ENCODE results near the gene MESP1. TPM values are rescaled to one million over a fixed set of nuclear protein-coding genes. Genes with fewer than 3 reads are reported as not detected.
A peak's percentile ranks its signal among the peaks of the same experiment; 100 is the strongest.

The MESP1 gene
- polyA plus RNA-seq, 10 donors, result 0.18 to 1.3 (median 1.1) TPM; not detected in 1

DNA sequence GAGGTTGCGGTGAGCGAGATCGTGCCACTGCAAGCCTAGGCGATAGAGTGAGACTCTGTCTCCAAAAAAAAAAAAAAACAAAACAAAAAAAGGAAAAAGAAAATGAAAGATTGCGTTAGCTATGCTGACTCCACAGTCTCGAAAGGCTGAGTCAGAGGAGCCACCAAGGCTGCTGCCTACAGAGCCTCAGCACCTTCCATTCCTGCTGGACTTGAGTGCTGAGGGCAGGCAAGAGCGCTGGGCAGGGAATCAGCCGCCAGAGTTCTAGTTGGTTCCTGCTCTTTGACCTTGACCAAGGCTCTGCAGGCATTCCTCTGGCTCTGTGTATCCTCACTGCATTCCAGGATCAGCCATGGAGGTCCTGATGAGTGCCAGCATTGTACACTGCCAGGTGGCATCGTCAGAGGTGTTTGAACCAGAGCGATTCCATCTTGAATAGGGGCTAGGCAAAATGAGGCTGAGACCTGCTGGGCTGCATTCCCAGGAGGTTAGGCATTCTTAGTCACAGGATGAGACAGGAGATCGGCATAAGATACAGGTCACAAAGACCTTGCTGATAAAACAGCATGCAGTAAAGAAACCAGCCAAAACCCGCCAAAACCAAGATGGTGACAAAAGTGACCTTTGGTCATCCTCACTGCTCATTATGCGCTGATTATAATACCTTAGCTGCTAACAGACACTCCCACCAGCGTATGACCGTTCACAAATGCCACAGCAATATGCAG, 31.0 kb upstream of the MESP1 start:
- no peak for DNase-seq

- DNase-seq, result no peak
These were observed 30.0 kb upstream of the MESP1 start for GRCh38 chr15:89781055-89781454.

DNA sequence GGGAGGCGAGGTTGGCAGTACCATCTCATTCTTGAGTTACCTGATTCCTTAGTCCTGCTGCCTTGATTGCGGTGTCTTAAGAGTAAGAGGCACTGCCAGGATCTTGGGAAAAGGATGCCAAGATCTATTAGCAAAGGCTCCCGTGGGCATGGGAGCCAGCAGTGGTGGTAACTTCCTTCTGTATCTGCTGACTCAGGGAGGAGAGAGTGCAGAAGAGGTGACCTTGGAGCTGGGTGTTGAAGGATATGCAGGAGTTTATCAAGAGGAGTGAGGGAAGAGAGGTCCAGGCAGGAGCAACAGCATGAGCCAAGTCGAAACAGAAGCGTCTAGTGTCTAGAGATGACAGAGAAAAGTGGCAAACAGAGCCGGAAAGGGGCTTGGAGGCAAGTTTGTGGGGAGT, 29.6 kb upstream of the MESP1 start:
- DNase-seq, result no peak

DNA sequence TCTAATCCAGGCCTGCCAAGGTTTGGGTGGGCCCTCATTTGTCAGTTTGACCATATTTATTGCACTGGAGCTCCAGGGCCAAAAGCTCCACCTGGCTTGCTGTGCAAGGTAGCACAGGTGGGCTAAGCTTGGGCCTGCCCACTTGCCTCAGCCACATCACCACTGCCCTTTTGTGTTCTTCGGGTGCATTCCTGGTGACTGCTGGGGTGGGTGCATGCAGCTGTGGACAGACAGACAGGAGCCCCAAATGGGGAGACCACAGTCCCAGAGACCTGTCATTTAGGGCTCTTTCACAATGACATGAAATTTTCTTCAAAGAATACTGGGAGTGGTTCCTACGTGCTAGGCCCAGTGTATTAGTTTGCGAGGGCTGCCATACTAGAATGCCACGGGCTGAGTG, 27.8 kb upstream of the MESP1 start:
- no peak for DNase-seq

- no peak for DNase-seq
These were observed 26.8 kb upstream of the MESP1 start for GRCh38 chr15:89777782-89778380.

- DNase-seq, result no peak
These were observed 26.2 kb upstream of the MESP1 start for GRCh38 chr15:89777073-89777751.

- peak; percentile 71 to 95 (median 90) for DNase-seq
These were observed 25.4 kb upstream of the MESP1 start, which contains the start of gene MESP2 for GRCh38 chr15:89776274-89777072. Gene MESP2 (plus strand): TSS chr15:89776332. CDS start chr15:89776358, 26 bp downstream.

GRCh38 chr15:89775815-89776214, 24.8 kb upstream of the MESP1 start:
- no peak for DNase-seq

GRCh38 chr15:89774492-89774891, 23.4 kb upstream of the MESP1 start:
- no peak for DNase-seq

GRCh38 chr15:89772932-89773583, 22.0 kb upstream of the MESP1 start:
- DNase-seq, result no peak

DNA sequence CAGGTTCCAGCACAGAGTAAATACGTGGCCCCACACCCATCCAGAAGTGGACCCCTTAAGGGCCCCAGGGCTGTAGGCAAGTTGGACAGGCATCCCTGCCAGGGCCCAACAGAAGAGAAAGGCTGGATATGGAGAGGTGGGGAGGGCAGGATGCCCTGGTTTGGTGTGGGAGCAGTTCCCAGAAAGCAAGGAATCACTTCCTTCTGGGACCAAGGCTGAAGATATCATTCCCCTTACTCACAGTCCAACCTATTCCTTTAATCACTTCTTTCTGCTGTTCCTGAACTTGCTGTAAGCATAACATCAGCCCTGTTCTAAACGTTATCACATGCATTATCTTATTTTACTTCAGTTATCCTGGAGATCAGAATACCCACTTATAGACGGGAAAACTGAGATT, 19.0 kb upstream of the MESP1 start:
- no peak for DNase-seq

GRCh38 chr15:89769366-89769765, 18.3 kb upstream of the MESP1 start:
- no peak for DNase-seq

DNA sequence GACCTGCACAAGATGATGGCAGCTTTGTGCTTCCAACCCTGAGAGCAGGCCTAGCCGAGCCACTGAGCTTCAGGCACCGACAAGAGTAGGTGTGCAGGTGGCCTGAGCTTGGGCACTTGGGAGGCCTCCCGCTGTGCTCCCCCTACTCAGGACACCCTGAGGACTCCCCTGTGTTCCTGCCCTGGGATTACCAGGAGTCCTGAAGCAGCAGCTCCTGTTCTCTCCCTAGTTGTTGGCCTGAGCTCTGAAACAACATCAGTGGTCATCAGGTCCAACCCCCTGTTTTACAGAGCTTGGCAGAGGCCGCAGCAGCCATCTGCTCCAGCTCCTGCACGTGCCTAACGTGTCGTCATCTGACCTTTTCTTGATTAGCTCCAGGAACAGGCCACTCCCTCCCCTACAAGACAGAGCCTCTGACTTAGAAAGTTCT, 17.0 kb upstream of the MESP1 start:
- DNase-seq, result peak; percentile 36 to 77 (median 49)

- no peak for DNase-seq
These were observed 16.4 kb upstream of the MESP1 start for GRCh38 chr15:89767411-89767915.

- no peak for DNase-seq
These were observed 15.6 kb upstream of the MESP1 start for GRCh38 chr15:89766357-89767311.

GRCh38 chr15:89765694-89766093, 14.6 kb upstream of the MESP1 start:
- no peak for DNase-seq

GRCh38 chr15:89761929-89762328, 10.9 kb upstream of the MESP1 start:
- no peak for DNase-seq

- DNase-seq, result no peak
These were observed 10.2 kb upstream of the MESP1 start for GRCh38 chr15:89761009-89761831.
